ENCODE measurements around the gene SMKR1.

The SMKR1 gene

DNA sequence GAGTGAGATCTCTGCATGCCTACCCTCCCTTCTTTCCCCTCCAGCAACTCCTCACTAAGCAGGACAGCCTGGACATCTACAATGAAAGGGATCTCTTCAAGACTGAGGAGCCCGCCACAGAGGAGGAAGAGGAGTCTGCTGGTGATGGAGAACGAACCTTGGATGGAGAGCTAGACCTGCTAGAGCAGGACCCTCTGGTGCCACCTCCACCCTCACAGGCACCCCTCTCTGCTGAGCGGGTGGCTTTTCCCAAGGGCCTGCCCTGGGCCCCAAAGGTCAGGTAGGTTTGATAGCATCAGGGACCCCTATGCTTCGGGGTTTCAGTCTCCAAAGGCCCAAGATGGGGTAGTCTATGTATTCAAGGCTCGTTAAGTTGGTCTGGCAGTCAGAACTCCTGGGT lies 44.2 kb upstream of the SMKR1 start:
- no peak for DNase-seq (ENCODE audit: low read depth)
- H3K4me3 ChIP-seq (ENCODE audit: low read depth, low read length) = no peak overlapping the region
- no peak for TF ChIP-seq CTCF (IDR thresholded peaks at IDR 0.05; ENCODE audit: insufficient read depth, low read depth, low read length, missing control alignments)

- TF ChIP-seq CTCF (IDR thresholded peaks at IDR 0.05; ENCODE audit: insufficient read depth, low read depth, low read length, missing control alignments) = no peak
- no peak for DNase-seq (ENCODE audit: low read depth)
- H3K4me3 ChIP-seq (ENCODE audit: low read depth, low read length) = no peak overlapping the region
Measured at GRCh38 chr7:129461809-129462208, 40.5 kb upstream of the SMKR1 start.

GRCh38 chr7:129462420-129462819 lies 39.9 kb upstream of the SMKR1 start:
- DNase-seq (ENCODE audit: low read depth) = no peak
- TF ChIP-seq CTCF (IDR thresholded peaks at IDR 0.05; ENCODE audit: insufficient read depth, low read depth, low read length, missing control alignments) = no peak

GRCh38 chr7:129464194-129464593 lies 38.1 kb upstream of the SMKR1 start:
- no peak overlapping the region for H3K4me3 ChIP-seq (ENCODE audit: low read depth, low read length)
- TF ChIP-seq CTCF (IDR thresholded peaks at IDR 0.05; ENCODE audit: insufficient read depth, low read depth, low read length, missing control alignments) = no peak

More at GRCh38 chr7:129462420-129462819, 39.9 kb upstream of the SMKR1 start:
- H3K4me3 ChIP-seq (ENCODE audit: low read depth, low read length) = no peak overlapping the region

DNA sequence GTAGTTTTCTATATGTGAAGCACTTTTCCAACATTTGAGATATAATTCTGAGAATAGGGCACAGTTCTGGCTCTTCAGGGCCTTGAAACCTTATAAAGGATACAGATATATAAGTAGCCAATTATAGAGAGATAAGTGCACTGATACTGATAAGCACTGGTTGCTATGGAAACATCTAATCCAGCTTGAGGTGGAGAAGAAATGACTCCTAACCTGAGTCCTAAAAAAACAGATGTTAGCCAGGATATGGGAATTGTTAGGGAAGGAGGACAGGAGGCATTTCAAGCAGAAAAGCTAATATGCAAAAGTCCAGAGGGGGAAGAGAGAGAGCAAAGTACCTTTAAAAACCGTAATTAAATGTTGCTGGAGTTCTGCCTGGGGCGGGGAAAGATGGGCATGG lies 37.3 kb upstream of the SMKR1 start:
- no peak for DNase-seq (ENCODE audit: low read depth)
- H3K4me3 ChIP-seq (ENCODE audit: low read depth, low read length) = no peak overlapping the region
- TF ChIP-seq CTCF (IDR thresholded peaks at IDR 0.05; ENCODE audit: insufficient read depth, low read depth, low read length, missing control alignments) = no peak

More at GRCh38 chr7:129464194-129464593, 38.1 kb upstream of the SMKR1 start:
- DNase-seq (ENCODE audit: low read depth) = no peak

GRCh38 chr7:129466796-129467195 lies 35.5 kb upstream of the SMKR1 start:
- no peak for TF ChIP-seq CTCF (IDR thresholded peaks at IDR 0.05; ENCODE audit: insufficient read depth, low read depth, low read length, missing control alignments)
- DNase-seq (ENCODE audit: low read depth) = no peak

GRCh38 chr7:129468087-129468486 lies 34.2 kb upstream of the SMKR1 start:
- no peak for TF ChIP-seq CTCF (IDR thresholded peaks at IDR 0.05; ENCODE audit: insufficient read depth, low read depth, low read length, missing control alignments)
- no peak overlapping the region for H3K4me3 ChIP-seq (ENCODE audit: low read depth, low read length)
- DNase-seq (ENCODE audit: low read depth) = no peak

More at GRCh38 chr7:129466796-129467195, 35.5 kb upstream of the SMKR1 start:
- no peak overlapping the region for H3K4me3 ChIP-seq (ENCODE audit: low read depth, low read length)

Measured in GM12865 (cell line).